Measurements from ENCODE around the gene SHISA5.

The SHISA5 gene

DNA sequence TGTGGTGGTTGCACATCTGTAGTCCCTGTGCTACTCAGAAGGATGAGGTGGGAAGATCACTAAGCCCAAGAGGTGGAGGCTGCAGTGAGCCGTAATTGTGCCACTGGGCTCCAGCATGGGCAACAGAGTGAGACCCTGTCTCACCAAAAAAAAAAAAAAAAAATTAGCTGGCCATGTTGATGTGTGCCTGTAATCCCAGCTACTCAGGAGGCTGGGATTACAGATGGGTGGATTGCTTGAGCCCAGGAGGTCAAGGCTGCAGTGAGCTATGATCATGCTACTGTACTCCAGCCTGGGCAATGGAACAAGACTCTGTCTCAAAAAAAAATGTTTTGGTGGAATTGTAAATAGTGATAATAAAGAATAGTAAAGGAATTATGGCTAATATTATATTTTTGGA is 47.5 kb downstream of the SHISA5 start:
- CTCF ChIA-PET, result interaction anchor here (0.6 kb wide), 2 partner anchors 17 to 192 kb away, joined by 3 to 4 read pairs; no protein-coding TSS in a partner anchor
- DNase-seq (ENCODE audit: extremely low spot score), result no peak
- TF ChIP-seq SUZ12 (IDR thresholded peaks at IDR 0.05), result no peak
- no peak for TF ChIP-seq ARNT (IDR thresholded peaks at IDR 0.05)
- no peak for TF ChIP-seq HDGF (IDR thresholded peaks at IDR 0.05; ENCODE audit: borderline replicate concordance)
- TF ChIP-seq SP1 (IDR thresholded peaks at IDR 0.05), result no peak
- no peak for TF ChIP-seq CTBP1 (IDR thresholded peaks at IDR 0.05; ENCODE audit: borderline replicate concordance)
- TF ChIP-seq FOXK2 (IDR thresholded peaks at IDR 0.05), result no peak
- no peak for TF ChIP-seq ELF4 (IDR thresholded peaks at IDR 0.05)
- TF ChIP-seq, protein P1, sequence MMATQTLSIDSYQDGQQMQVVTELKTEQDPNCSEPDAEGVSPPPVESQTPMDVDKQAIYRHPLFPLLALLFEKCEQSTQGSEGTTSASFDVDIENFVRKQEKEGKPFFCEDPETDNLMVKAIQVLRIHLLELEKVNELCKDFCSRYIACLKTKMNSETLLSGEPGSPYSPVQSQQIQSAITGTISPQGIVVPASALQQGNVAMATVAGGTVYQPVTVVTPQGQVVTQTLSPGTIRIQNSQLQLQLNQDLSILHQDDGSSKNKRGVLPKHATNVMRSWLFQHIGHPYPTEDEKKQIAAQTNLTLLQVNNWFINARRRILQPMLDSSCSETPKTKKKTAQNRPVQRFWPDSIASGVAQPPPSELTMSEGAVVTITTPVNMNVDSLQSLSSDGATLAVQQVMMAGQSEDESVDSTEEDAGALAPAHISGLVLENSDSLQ (IDR thresholded peaks at IDR 0.05), result no peak
- no peak for TF ChIP-seq LEF1 (IDR thresholded peaks at IDR 0.05; ENCODE audit: borderline replicate concordance)
- no peak for TF ChIP-seq BHLHE40 (IDR thresholded peaks at IDR 0.05; ENCODE audit: borderline replicate concordance)
- TF ChIP-seq NFRKB (IDR thresholded peaks at IDR 0.05), result no peak
- no peak for TF ChIP-seq ZNF384 (IDR thresholded peaks at IDR 0.05)
- TF ChIP-seq TARDBP (IDR thresholded peaks at IDR 0.05), result no peak
- no peak for TF ChIP-seq FOXA1 (IDR thresholded peaks at IDR 0.05)
- POLR2A ChIA-PET, result interaction anchor here (1.1 to 1.3 kb wide), 2 partner anchors 10 to 17 kb away, joined by 4 to 8 read pairs; partner anchors contain the start of genes ATRIP, CCDC51 and TMA7

DNA sequence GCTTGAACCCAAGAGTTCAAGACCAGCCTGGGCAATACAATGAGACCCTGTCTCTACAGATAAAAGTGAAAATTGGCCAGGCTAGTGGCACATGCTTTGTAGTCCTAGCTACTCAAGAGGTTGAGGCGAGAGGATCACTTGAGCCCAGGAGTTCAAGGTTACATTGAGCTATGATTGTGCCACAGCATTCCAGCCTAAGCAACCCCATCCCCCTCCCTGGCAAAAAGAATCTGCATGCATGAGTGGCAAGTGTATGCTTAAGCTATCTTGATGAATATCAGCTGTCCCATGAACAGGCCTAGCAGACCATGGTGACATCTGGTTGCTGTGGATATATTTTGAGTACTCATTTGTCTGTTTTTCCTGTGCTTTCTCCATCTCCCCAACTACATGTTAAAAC is 52.7 kb downstream of the SHISA5 start:
- ChIA-PET CTCF (interaction anchor here (0.7 to 1.4 kb wide), 2 partner anchors 15 to 185 kb away, joined by 3 to 6 read pairs; no protein-coding TSS in a partner anchor), POLR2A (interaction anchor here (0.7 to 1.2 kb wide), 2 partner anchors 15 to 22 kb away, joined by 4 read pairs; a partner anchor contains a TSS)
- TF ChIP-seq LEF1 (IDR thresholded peaks at IDR 0.05; ENCODE audit: borderline replicate concordance) (no peak), CTBP1 (IDR thresholded peaks at IDR 0.05; ENCODE audit: borderline replicate concordance) (no peak), ELF4 (IDR thresholded peaks at IDR 0.05) (no peak), SUZ12 (IDR thresholded peaks at IDR 0.05) (no peak), FOXA1 (IDR thresholded peaks at IDR 0.05) (no peak), SP1 (IDR thresholded peaks at IDR 0.05) (no peak), FOXK2 (IDR thresholded peaks at IDR 0.05) (no peak), L3MBTL2 (conservative IDR thresholded peaks at IDR 0.05) (no peak), NFRKB (IDR thresholded peaks at IDR 0.05) (no peak), ARNT (IDR thresholded peaks at IDR 0.05) (no peak)
- TF ChIP-seq, protein P1 (IDR thresholded peaks at IDR 0.05), result no peak
- no peak for DNase-seq (ENCODE audit: extremely low spot score)

DNA sequence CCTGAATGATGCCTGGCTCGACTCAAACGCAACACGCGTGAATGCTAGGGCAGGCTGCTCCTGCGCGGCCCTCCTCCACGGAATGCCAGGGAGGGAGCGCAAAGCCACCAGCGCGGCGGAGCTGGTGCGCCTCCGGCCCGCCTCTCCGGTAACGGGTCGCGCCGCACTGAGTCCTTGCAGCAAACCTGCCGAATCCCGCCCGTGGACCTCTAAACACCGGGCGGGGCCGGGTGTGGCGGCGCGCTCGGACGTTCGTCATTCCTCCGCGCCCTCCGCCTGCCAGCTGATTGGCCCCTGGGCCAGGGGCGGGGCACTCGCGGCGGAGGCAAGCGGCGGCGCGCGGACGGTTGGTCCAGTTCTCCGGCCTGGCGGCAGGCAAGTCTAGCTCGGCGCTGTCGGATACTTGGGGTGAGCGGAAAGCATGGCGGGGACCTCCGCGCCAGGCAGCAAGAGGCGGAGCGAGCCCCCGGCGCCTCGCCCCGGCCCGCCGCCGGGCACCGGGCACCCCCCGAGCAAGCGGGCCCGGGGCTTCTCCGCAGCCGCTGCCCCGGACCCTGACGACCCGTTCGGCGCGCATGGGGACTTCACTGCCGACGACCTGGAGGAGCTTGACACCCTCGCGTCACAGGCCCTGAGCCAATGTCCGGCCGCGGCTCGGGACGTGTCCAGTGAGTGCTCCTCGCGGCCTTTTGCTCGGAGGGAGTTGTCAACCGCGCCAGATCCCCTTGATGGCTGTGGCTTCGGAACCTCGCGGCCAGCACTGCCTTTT is 57.4 kb downstream of the SHISA5 start, which contains the start of gene ATRIP:
TSS of gene ATRIP (plus strand) at position 313 of the 769 bp plus-strand sequence. CDS start at position 422, 109 bp downstream.
- ChIA-PET POLR2A (interaction anchor here (0.7 to 2.7 kb wide), 31 partner anchors 9 to 411 kb away, joined by 3 to 28 read pairs (median 4); partner anchors contain the start of genes CDC25A, PFKFB4, SHISA5 and ZNF589), CTCF (interaction anchor here (1.5 to 3.8 kb wide), 4 partner anchors 10 to 102 kb away, joined by 3 to 54 read pairs (median 6); no protein-coding TSS in a partner anchor)
- peak; percentile 93 for DNase-seq (ENCODE audit: extremely low spot score)
- TF ChIP-seq NFRKB (IDR thresholded peaks at IDR 0.05) (no peak), CTBP1 (IDR thresholded peaks at IDR 0.05; ENCODE audit: borderline replicate concordance) (no peak), ELF4 (IDR thresholded peaks at IDR 0.05) (no peak), TARDBP (IDR thresholded peaks at IDR 0.05) (no peak), ARNT (IDR thresholded peaks at IDR 0.05) (peak; percentile 81; the same call in 1 of the 2 replicates), SP1 (IDR thresholded peaks at IDR 0.05) (no peak), BHLHE40 (IDR thresholded peaks at IDR 0.05; ENCODE audit: borderline replicate concordance) (no peak), L3MBTL2 (conservative IDR thresholded peaks at IDR 0.05) (peak; percentile 71), HDGF (IDR thresholded peaks at IDR 0.05; ENCODE audit: borderline replicate concordance) (no peak), FOXA1 (IDR thresholded peaks at IDR 0.05) (no peak), FOXM1 (IDR thresholded peaks at IDR 0.05; ENCODE audit: borderline replicate concordance) (no peak), FOXK2 (IDR thresholded peaks at IDR 0.05) (no peak), ZNF384 (IDR thresholded peaks at IDR 0.05) (no peak), SUZ12 (IDR thresholded peaks at IDR 0.05) (no peak), LEF1 (IDR thresholded peaks at IDR 0.05; ENCODE audit: borderline replicate concordance) (peak; percentile 76; the same call in 1 of the 2 replicates)
- TF ChIP-seq, protein P1 (IDR thresholded peaks at IDR 0.05), result peak; percentile 83

DNA sequence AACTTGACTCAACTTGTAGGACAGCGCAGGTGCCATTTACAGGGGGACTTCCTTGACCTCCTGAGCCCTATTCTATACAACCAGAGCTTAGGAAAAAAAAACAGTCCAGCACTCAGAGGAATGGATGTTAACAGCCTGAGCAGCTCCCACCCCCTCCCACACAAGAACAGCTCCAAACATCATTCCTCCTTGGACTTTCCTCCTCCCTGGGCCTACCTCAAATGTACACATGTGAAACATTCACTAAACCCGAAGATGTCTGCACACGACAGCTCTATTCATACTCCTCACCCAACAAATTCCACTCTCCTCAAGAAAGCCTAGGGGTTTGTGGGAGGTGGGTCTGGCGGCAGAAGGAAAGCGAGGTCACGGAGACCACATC is 57.9 kb downstream of the SHISA5 start:
- CTCF ChIA-PET, result interaction anchor here (1.5 to 3.8 kb wide), 3 partner anchors 10 to 103 kb away, joined by 5 to 54 read pairs (median 6); no protein-coding TSS in a partner anchor
- POLR2A ChIA-PET, result interaction anchor here (0.9 to 2.7 kb wide), 26 partner anchors 10 to 257 kb away, joined by 3 to 28 read pairs (median 4); partner anchors contain the start of genes CDC25A, PFKFB4, SHISA5 and ZNF589
- DNase-seq (ENCODE audit: extremely low spot score), result no peak
- TF ChIP-seq HDGF (IDR thresholded peaks at IDR 0.05; ENCODE audit: borderline replicate concordance) (no peak), NFRKB (IDR thresholded peaks at IDR 0.05) (no peak), FOXK2 (IDR thresholded peaks at IDR 0.05) (no peak), FOXM1 (IDR thresholded peaks at IDR 0.05; ENCODE audit: borderline replicate concordance) (no peak), SUZ12 (IDR thresholded peaks at IDR 0.05) (no peak), FOXA1 (IDR thresholded peaks at IDR 0.05) (no peak)

DNA sequence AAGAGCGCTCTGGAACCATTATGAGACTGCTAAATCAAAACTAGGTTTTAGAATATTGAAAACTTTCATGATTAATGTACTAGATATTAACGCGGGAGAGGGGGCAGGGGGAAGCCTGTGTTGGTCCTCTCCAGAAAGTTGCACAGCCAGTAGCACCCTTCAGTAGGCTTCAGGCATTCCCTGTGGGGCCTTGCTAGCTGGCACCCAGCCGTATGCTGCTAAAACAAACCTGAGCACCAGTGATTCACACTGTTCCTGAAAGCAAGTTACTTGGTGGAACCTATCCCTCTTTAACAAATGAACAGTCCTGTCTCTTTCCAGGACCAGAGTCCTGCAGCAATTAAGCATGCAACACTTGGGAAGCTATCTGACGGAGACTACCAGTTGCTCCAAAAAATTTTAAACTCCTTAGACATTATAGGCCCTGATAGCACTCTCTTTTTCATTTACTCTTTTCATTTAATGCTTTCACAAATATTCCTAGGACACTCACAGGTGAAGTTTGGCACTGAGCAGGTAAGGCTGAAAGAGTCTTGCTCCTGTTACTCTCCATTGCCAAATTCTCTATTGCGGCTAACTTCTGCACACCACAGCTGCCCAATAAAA is 58.6 kb downstream of the SHISA5 start:
- POLR2A ChIA-PET, result interaction anchor here (1.2 to 2.7 kb wide), 13 partner anchors 9 to 104 kb away, joined by 3 to 28 read pairs (median 7); no protein-coding TSS in a partner anchor
- TF ChIP-seq CTBP1 (IDR thresholded peaks at IDR 0.05; ENCODE audit: borderline replicate concordance) (no peak), SP1 (IDR thresholded peaks at IDR 0.05) (no peak), HDGF (IDR thresholded peaks at IDR 0.05; ENCODE audit: borderline replicate concordance) (no peak), BHLHE40 (IDR thresholded peaks at IDR 0.05; ENCODE audit: borderline replicate concordance) (no peak), FOXM1 (IDR thresholded peaks at IDR 0.05; ENCODE audit: borderline replicate concordance) (no peak), FOXK2 (IDR thresholded peaks at IDR 0.05) (no peak), LEF1 (IDR thresholded peaks at IDR 0.05; ENCODE audit: borderline replicate concordance) (no peak), NFRKB (IDR thresholded peaks at IDR 0.05) (no peak), SUZ12 (IDR thresholded peaks at IDR 0.05) (no peak), ARNT (IDR thresholded peaks at IDR 0.05) (no peak)
- TF ChIP-seq, protein P1 (IDR thresholded peaks at IDR 0.05), result no peak
- CTCF ChIA-PET, result interaction anchor here (1.5 to 3.8 kb wide), 3 partner anchors 9 to 104 kb away, joined by 5 to 54 read pairs (median 6); no protein-coding TSS in a partner anchor
- DNase-seq (ENCODE audit: extremely low spot score), result no peak
